Fibroblast of pulmonary artery (primary cell): ENCODE results near the gene APPL1.
A peak's percentile ranks its signal among the peaks of the same experiment; 100 is the strongest.
"Not testable (repeated sequence)": the region's sequence is repeated elsewhere in the genome, so short reads cannot be mapped to it uniquely, and the experiment has no call there.

Experiments used
- DNase-seq: peaks from one replicate; pipeline ENCODE4 v3.0.0-alpha.2; 2010; ENCODE audit warnings: low read depth
- H3K4me3 ChIP-seq: replicated peaks from 2 replicates; pipeline ENCODE4 v1.5.1; 2011; ENCODE audit warnings: low read depth, mild to moderate bottlenecking, control low read depth, low read length, moderate library complexity
- TF ChIP-seq, protein P1 (sequence below): IDR thresholded peaks from 2 replicates; pipeline ENCODE4 v1.5.1; 2011; ENCODE audit warnings: mild to moderate bottlenecking, control low read depth, low read length, inconsistent platforms; ENCODE audit errors: missing control alignments

The APPL1 gene

DNA sequence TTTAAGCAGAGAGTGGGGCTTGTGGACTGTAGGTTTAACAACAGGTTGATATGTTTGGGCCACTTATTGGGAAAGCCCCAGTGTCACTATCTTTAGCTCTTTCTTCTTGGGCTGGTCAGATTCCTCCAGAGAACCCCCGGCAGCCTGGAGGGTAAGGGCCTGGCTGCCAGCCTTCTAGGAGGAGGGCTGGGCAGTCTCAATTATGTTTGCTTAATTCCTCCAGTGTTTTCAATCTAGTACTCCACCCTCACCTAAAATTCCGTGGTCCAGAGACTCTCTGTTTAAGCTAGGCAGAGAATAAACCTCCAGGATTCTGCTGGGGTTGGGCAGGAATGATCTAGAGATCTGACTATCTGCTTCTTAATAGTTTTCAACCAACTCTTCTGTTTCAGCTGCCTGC, 59.7 kb downstream of the APPL1 start:
- TF ChIP-seq, protein P1, sequence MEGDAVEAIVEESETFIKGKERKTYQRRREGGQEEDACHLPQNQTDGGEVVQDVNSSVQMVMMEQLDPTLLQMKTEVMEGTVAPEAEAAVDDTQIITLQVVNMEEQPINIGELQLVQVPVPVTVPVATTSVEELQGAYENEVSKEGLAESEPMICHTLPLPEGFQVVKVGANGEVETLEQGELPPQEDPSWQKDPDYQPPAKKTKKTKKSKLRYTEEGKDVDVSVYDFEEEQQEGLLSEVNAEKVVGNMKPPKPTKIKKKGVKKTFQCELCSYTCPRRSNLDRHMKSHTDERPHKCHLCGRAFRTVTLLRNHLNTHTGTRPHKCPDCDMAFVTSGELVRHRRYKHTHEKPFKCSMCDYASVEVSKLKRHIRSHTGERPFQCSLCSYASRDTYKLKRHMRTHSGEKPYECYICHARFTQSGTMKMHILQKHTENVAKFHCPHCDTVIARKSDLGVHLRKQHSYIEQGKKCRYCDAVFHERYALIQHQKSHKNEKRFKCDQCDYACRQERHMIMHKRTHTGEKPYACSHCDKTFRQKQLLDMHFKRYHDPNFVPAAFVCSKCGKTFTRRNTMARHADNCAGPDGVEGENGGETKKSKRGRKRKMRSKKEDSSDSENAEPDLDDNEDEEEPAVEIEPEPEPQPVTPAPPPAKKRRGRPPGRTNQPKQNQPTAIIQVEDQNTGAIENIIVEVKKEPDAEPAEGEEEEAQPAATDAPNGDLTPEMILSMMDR: no peak
- no peak for DNase-seq
- H3K4me3 ChIP-seq: no peak overlapping the region

DNA sequence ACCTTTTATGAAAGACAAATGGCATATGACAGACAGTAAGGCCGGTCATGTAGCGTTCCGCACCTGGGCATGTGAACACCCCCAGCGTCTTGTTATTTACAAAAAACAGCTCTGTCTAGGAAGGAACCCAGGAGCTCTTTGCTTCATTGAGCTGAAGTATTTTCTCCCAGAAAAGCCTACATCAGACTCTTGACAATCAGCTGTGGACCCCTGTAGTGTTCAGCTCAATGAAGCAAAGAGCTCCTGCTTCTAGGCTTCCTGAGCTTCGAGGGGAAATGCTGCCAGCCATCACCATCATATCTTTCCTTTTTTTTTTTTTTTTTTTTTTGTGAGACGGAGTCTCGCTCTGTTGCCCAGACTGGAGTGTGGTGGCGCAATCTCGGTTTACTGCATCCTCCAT, 60.9 kb downstream of the APPL1 start:
- no peak for DNase-seq
- H3K4me3 ChIP-seq: no peak overlapping the region
- TF ChIP-seq, protein P1: no peak

DNA sequence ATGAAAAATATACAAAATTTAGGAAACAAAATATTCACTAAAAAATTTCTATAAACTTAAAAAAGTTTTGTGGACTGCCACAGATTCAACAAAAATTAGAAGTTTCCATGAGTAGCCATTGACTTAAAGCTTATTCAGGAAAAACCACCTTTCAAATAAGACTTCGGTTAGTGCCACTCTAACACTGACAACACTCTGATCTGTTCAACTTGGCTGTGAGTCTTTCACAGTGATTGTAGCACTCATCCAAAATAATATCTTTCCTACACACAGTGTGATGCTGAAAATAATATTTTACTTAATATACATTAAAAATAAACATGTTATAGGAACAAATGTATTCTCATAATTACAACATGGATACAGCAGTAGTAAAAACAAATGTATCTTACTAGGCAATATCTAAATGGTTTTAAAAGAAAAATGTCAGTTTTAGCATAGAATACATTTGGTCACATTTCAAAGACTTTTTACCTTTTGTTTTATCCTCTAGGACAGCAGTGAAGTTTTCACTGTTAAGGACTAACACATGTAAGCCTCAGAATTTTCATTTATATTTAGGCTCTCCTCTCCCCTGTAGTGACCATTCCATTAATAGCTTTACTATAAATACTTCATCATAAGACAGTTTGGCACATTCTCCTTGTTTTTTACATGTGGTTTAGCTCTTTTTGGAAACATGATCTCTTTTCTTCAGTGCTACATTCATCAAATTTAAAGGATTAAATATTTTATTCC, 64.8 kb downstream of the APPL1 start, which contains the start of gene ASB14:
Gene ASB14, minus strand, starts transcription at position 527 of the 738 bp plus-strand sequence. CDS start 652 bp downstream, outside the sequence.
- TF ChIP-seq, protein P1: no peak
- DNase-seq: no peak

DNA sequence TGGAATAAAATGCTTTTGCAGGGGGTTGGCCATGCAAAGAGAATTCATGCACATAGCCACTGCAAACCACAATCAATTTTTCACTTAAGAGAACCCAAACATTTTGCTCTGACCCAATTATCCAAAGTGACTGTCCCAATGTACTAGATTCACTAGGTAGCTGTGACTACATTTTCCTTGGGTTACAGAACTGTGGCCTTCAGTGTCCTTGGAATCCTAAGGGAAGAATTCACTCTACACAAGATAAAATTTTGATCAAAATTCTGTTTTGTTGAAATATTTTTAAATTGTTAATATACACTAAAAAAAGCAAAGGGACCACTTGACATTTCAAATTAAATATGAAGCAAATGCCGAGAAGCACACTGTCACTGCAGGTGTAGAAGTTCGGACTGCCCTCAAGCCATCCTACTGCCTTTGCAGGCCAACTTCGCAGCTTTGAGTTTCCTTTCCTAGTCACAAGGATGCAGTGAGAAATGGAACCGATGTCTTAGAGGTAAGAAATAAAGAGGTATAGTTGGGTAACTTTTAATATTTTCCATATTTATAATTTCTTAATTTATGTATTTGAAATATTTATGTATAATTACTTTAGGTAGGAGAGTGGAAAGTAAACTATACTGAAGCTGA, 65.5 kb downstream of the APPL1 start:
- TF ChIP-seq, protein P1: no peak
- DNase-seq: no peak
- no peak overlapping the region for H3K4me3 ChIP-seq

More for the DNA sequence above, 64.8 kb downstream of the APPL1 start, which contains the start of gene ASB14:
- H3K4me3 ChIP-seq: no peak within 1 kb of the TSS

DNA sequence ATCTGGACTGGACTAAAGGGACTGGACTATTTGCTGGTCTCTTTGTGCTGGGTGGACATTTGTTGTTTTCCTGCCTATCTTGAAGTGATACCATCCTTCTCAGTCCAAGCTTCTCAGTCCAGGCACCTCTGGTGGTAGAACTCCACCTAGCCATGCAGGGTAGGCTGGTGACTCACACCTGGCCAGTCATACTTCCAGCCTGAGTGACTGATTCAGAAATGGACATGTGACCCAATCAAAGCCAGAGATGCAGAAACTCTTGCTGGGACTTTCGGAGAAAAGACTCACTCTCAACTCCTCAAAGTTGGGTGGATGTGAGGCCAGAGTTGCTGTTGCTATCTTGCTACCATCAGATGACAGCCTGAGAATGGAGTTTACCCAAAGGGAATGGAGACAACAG, 70.5 kb downstream of the APPL1 start:
- H3K4me3 ChIP-seq: no peak overlapping the region
- TF ChIP-seq, protein P1: no peak
- DNase-seq: peak; percentile 7

DNA sequence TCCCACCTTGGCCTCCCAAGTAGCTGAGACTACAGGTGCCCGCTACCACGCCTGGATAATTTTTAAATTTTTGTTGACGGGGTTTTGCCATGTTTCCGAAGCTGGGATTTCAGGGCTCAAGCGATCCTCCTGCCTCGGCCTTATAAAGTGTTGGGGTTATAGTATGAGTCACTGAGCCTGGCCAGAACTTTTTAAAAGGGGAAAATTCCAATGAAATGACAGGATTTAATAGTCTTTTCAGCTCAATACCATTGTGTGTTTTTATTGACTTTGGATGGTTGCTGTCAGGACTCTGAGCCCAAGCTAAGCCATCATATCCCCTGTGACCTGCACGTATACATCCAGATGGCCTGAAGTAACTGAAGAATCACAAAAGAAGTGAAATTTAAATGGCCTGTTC, 76.0 kb downstream of the APPL1 start:
- DNase-seq, H3K4me3 ChIP-seq: not testable (repeated sequence)

DNA sequence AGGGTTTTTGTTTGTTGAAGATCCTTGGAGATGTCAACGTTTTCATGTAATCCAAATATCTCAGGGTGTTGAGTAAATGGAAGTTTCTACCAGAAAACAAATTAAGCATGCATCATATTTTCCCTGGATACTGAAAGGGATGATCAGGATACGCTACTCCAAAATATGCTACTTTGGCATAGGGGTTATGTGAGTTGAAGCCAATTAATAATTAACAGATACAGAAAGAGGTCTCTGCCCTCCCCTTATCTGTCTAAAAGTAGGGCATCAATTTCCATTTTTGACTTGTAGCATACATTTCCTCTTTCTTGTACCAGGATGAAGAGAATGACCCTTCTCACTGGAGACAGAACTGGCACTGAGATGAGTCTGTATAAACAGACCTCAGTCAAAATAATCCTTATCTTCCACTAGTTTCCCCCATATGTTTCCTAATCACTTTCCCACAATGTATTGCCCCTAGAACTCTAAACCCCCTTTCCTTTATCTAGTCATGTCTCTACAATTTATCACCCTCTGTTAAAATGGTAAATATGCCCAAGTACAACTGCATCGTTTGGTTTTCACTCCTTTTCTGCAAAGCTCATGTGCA, 82.3 kb downstream of the APPL1 start:
- H3K4me3 ChIP-seq: no peak overlapping the region
- no peak for DNase-seq
- TF ChIP-seq, protein P1: no peak
